IPS-11a (cell line): ENCODE measurements around the gene IL12RB1.

Experiments
- H3K4me3 ChIP-seq: one replicate; pipeline ENCODE4 v1.5.1; 2013; ENCODE audit warnings: low read depth, low read length, control low read depth

IL12RB1 gene

GRCh38 chr19:18013210-18014111, 73.3 kb downstream of the IL12RB1 start:
- no peak overlapping the region for H3K4me3 ChIP-seq

GRCh38 chr19:18010149-18010548, 76.6 kb downstream of the IL12RB1 start:
- H3K4me3 ChIP-seq = no peak overlapping the region

GRCh38 chr19:18009412-18010066, 77.2 kb downstream of the IL12RB1 start:
- H3K4me3 ChIP-seq = no peak overlapping the region
